ENCODE measurements around the gene BMAL1.

The BMAL1 gene

DNA sequence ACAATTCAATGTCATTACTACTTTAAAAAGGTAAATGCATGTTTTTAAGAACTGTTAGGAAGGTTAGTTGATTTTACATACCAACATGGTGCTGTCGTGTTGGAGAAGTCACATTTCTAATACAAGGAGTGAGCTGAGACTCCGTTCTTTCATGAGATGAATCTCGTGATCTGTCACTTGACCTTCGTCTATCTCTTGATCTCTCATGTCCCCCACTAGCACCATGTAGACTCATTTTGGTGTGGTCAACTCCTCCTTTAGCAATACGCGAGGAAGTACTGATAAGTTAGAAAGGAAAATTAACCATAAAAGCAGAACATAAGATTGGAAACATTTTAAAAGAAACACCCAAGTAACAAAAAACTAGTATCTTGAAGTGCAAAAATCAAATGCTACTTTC is 144.0 kb downstream of the BMAL1 start:
- H3K9ac ChIP-seq (ENCODE audit: low read length) = no peak overlapping the region
- TF ChIP-seq EZH2phosphoT487 (conservative IDR thresholded peaks at IDR 0.05; ENCODE audit: low read length) = no peak
- TF ChIP-seq, protein P1, sequence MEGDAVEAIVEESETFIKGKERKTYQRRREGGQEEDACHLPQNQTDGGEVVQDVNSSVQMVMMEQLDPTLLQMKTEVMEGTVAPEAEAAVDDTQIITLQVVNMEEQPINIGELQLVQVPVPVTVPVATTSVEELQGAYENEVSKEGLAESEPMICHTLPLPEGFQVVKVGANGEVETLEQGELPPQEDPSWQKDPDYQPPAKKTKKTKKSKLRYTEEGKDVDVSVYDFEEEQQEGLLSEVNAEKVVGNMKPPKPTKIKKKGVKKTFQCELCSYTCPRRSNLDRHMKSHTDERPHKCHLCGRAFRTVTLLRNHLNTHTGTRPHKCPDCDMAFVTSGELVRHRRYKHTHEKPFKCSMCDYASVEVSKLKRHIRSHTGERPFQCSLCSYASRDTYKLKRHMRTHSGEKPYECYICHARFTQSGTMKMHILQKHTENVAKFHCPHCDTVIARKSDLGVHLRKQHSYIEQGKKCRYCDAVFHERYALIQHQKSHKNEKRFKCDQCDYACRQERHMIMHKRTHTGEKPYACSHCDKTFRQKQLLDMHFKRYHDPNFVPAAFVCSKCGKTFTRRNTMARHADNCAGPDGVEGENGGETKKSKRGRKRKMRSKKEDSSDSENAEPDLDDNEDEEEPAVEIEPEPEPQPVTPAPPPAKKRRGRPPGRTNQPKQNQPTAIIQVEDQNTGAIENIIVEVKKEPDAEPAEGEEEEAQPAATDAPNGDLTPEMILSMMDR (IDR thresholded peaks at IDR 0.05; ENCODE audit: insufficient read depth, low read length, poor library complexity, severe bottlenecking) = no peak
- peaks cover 16% of the 10 kb centered on the region; the same call in 1 of the 2 replicates for H3K36me3 ChIP-seq (ENCODE audit: low read length)
- no peaks in the 10 kb centered on the region for H3F3A ChIP-seq (ENCODE audit: insufficient read depth)
- no peak overlapping the region for H3K4me3 ChIP-seq (ENCODE audit: insufficient read depth, low read length, poor library complexity, severe bottlenecking)
- no peaks in the 10 kb centered on the region for H3K9me2 ChIP-seq (replicated peaks; ENCODE audit: insufficient read depth, low read length)
- no peak overlapping the region for H3K27ac ChIP-seq (ENCODE audit: low read depth, low read length)
- H4K20me1 ChIP-seq (ENCODE audit: low read depth, low read length) = no peaks in the 10 kb centered on the region
- H3K4me2 ChIP-seq (ENCODE audit: low read depth, low read length, poor library complexity, severe bottlenecking) = no peak overlapping the region
- H3K79me2 ChIP-seq (ENCODE audit: insufficient read depth, low read length) = peaks cover 37% of the 10 kb centered on the region; the same call in 1 of the 2 replicates
- no peaks in the 10 kb centered on the region for H3K9me3 ChIP-seq (ENCODE audit: insufficient read depth, low read length)
- H3K27me3 ChIP-seq (ENCODE audit: low read length) = no peaks in the 10 kb centered on the region
- no peak overlapping the region for H2AFZ ChIP-seq (ENCODE audit: low read depth, low read length, severe bottlenecking)

DNA sequence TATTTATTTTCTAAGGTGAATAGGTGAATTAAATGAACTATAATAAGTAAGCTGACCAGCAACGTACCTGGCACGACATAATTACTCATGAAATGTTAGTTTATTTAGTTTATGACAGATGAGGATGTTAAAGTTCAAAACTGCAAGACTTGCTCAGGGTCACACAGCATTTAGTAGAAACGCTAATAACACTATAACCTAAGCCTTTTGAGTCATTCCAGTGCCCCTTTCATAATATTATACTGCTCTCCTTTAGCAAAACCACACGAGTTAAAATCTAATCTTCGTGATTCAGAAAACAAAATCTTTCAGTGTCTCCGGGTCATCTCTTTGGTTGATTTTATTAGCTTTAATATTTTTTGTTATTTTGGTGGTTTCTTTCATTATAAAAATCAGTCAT is 145.8 kb downstream of the BMAL1 start:
- no peak overlapping the region for H3K27ac ChIP-seq (ENCODE audit: low read depth, low read length)
- H3K4me3 ChIP-seq (ENCODE audit: insufficient read depth, low read length, poor library complexity, severe bottlenecking) = no peak overlapping the region
- no peaks in the 10 kb centered on the region for H3K27me3 ChIP-seq (ENCODE audit: low read length)
- H2AFZ ChIP-seq (ENCODE audit: low read depth, low read length, severe bottlenecking) = no peak overlapping the region
- no peak for TF ChIP-seq EZH2phosphoT487 (conservative IDR thresholded peaks at IDR 0.05; ENCODE audit: low read length)
- TF ChIP-seq, protein P1 (IDR thresholded peaks at IDR 0.05; ENCODE audit: insufficient read depth, low read length, poor library complexity, severe bottlenecking) = no peak
- H3K9me3 ChIP-seq (ENCODE audit: insufficient read depth, low read length) = peaks cover 4% of the 10 kb centered on the region; the same call in 1 of the 2 replicates
- H3K4me2 ChIP-seq (ENCODE audit: low read depth, low read length, poor library complexity, severe bottlenecking) = no peak overlapping the region
- H3F3A ChIP-seq (ENCODE audit: insufficient read depth) = no peaks in the 10 kb centered on the region
- H3K9me2 ChIP-seq (replicated peaks; ENCODE audit: insufficient read depth, low read length) = no peaks in the 10 kb centered on the region
- H3K79me2 ChIP-seq (ENCODE audit: insufficient read depth, low read length) = peaks cover 55% of the 10 kb centered on the region; the same call in 1 of the 2 replicates
- peaks cover 18% of the 10 kb centered on the region for H3K36me3 ChIP-seq (ENCODE audit: low read length)
- H3K9ac ChIP-seq (ENCODE audit: low read length) = no peak overlapping the region
- no peaks in the 10 kb centered on the region for H4K20me1 ChIP-seq (ENCODE audit: low read depth, low read length)

DNA sequence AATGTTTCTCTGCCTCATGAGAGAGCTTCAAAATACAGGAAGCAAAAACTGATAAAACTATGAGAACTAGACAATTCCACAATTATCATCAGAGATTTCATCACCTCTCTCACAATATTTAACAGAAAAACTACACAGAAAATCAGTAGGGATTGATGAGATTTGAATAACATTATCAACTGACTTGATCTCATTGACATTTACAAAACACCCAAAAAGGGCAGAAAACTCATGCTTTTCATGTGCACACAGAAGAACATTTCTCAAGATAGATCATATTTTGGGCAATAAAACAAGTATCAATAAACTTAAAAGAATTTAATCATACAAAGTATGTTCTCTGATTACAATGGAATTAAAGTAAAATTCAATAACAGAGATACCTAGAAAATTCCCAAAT is 149.8 kb downstream of the BMAL1 start:
- Histone ChIP-seq H3K4me2 (ENCODE audit: low read depth, low read length, poor library complexity, severe bottlenecking) (no peak overlapping the region), H3K9me3 (ENCODE audit: insufficient read depth, low read length) (peaks cover 10% of the 10 kb centered on the region; the same call in 1 of the 2 replicates), H3K9me2 (replicated peaks; ENCODE audit: insufficient read depth, low read length) (no peaks in the 10 kb centered on the region), H3K79me2 (ENCODE audit: insufficient read depth, low read length) (peaks cover 86% of the 10 kb centered on the region), H3F3A (ENCODE audit: insufficient read depth) (no peaks in the 10 kb centered on the region), H4K20me1 (ENCODE audit: low read depth, low read length) (no peaks in the 10 kb centered on the region), H3K4me3 (ENCODE audit: insufficient read depth, low read length, poor library complexity, severe bottlenecking) (no peak overlapping the region), H3K27ac (ENCODE audit: low read depth, low read length) (no peak overlapping the region), H3K9ac (ENCODE audit: low read length) (no peak overlapping the region), H3K27me3 (ENCODE audit: low read length) (no peaks in the 10 kb centered on the region), H3K36me3 (ENCODE audit: low read length) (peaks cover 33% of the 10 kb centered on the region), H2AFZ (ENCODE audit: low read depth, low read length, severe bottlenecking) (no peak overlapping the region)
- TF ChIP-seq, protein P1 (IDR thresholded peaks at IDR 0.05; ENCODE audit: insufficient read depth, low read length, poor library complexity, severe bottlenecking) = no peak
- no peak for TF ChIP-seq EZH2phosphoT487 (conservative IDR thresholded peaks at IDR 0.05; ENCODE audit: low read length)

Measured in SU-DHL-6 (cell line).